HCT116 (cell line): ENCODE results near the gene KCNK13. TPM values are rescaled to one million over a fixed set of nuclear protein-coding genes. Genes with fewer than 3 reads are reported as not detected.

Source experiments
- ATAC-seq: fragments of 200-7000 bp; cut with Tn5 transposase; 2 replicates; pipeline ENCODE4 v1.9.1; 2020; ENCODE audit warnings: mild to moderate bottlenecking, moderate library complexity
- BruUV-seq: library from RNA; stranded (reverse); fragments of 400-500 nt; replicated peaks from 2 replicates; lab custom pipeline; 2021; lab: Mats Ljungman, UMichigan
- CTCF ChIA-PET: fragments of 300-600 bp; sonication (Branson Sonifier 250); formaldehyde crosslinking; loops from one replicate; lab custom pipeline; 2021; ENCODE audit warnings: antibody characterized with exemption; lab: Charles Lee
- POLR2A ChIA-PET: fragments of 300-600, 350-600 bp; sonication (Branson Sonifier 250); formaldehyde crosslinking; loops from one replicate; lab custom pipeline; 2021; ENCODE audit warnings: antibody characterized with exemption; lab: Charles Lee
- RAD21 ChIA-PET, 2 experiments: fragments of 300-600 bp; sonication (Branson Sonifier 250); formaldehyde crosslinking; loops; one replicate each; lab custom pipeline; 2023; ENCODE audit warnings: low total read pairs in 2 of 2; ENCODE audit not compliant: uncharacterized antibody in 2 of 2, unreplicated experiment in 2 of 2, low non-redundant PET in 1 of 2; lab: Charles Lee
- DNase-seq: peaks from one replicate; pipeline ENCODE4 v3.0.0-alpha.2; 2010; ENCODE audit warnings: low read depth, low spot score
- H2AFZ ChIP-seq: fragments of 200-600 bp; shearing (Covaris generic), sonication (generic); 2 replicates; pipeline ENCODE4 v1.6.1; 2017; ENCODE audit warnings: low read depth, mixed run types, mixed read lengths, antibody characterized with exemption, low read length; ENCODE audit not compliant: poor library complexity, severe bottlenecking
- H3K27ac ChIP-seq: 2 replicates; pipeline ENCODE4 v1.5.1; 2012; ENCODE audit warnings: low read depth, low read length
- H3K27me3 ChIP-seq: fragments of 200-600 bp; sonication (generic); 2 replicates; pipeline ENCODE4 v1.6.1; 2016; ENCODE audit warnings: mixed run types, low read length, mixed read lengths; ENCODE audit not compliant: insufficient read depth
- H3K36me3 ChIP-seq, 2 experiments: fragments of 200-500 bp in 1 of 2; fragments of 200-600 bp in 1 of 2; sonication (Bioruptor generic) in 1 of 2; sonication (generic) in 1 of 2; 2 replicates each; pipeline versions ENCODE4 v1.5.1 to v1.6.1; 2014 to 2016; ENCODE audit warnings: low read length in 2 of 2, inconsistent platforms in 1 of 2, mixed read lengths in 1 of 2, mixed run types in 1 of 2; ENCODE audit not compliant: insufficient read depth in 2 of 2, control insufficient read depth in 1 of 2
- H3K4me1 ChIP-seq, 2 experiments: fragments of 200-600 bp in 1 of 2; sonication (generic) in 1 of 2; 2 replicates each; pipeline versions ENCODE4 v1.5.1 to v1.6.1; 2012 to 2017; ENCODE audit warnings: low read length in 2 of 2, inconsistent platforms in 1 of 2, mild to moderate bottlenecking in 1 of 2, mixed read lengths in 1 of 2, mixed run types in 1 of 2, moderate library complexity in 1 of 2; ENCODE audit not compliant: insufficient read depth in 2 of 2, control insufficient read depth in 1 of 2
- H3K4me2 ChIP-seq: fragments of 200-600 bp; sonication (generic); 2 replicates; pipeline ENCODE4 v1.6.1; 2017; ENCODE audit warnings: mixed run types, low read length, mixed read lengths
- H3K4me3 ChIP-seq, 2 experiments: fragments of 200-600 bp in 1 of 2; sonication (generic) in 1 of 2; replicated peaks in 1 of 2; 2 replicates each; pipeline ENCODE4 v1.5.1; 2011 to 2016; ENCODE audit warnings: low read length in 2 of 2, control low read depth in 1 of 2, low read depth in 1 of 2, mild to moderate bottlenecking in 1 of 2, mixed read lengths in 1 of 2, mixed run types in 1 of 2
- H3K79me2 ChIP-seq: fragments of 200-600 bp; sonication (generic); 2 replicates; pipeline ENCODE4 v1.6.1; 2017; ENCODE audit warnings: mild to moderate bottlenecking, mixed run types, low read length, moderate library complexity, mixed read lengths; ENCODE audit not compliant: insufficient read depth
- H3K9ac ChIP-seq: fragments of 200-600 bp; sonication (generic); 2 replicates; pipeline ENCODE4 v1.6.1; 2016; ENCODE audit warnings: low read length, mixed read lengths
- H3K9me2 ChIP-seq: fragments of 200-600 bp; sonication (generic), shearing (Covaris generic); 2 replicates; pipeline ENCODE4 v1.6.1; 2017; ENCODE audit warnings: mixed run types, mild to moderate bottlenecking, moderate library complexity; ENCODE audit not compliant: insufficient read depth
- H3K9me3 ChIP-seq, 2 experiments: fragments of 200-500 bp in 1 of 2; fragments of 200-600 bp in 1 of 2; sonication (Bioruptor generic) in 1 of 2; sonication (generic) in 1 of 2; 2 replicates each; pipeline ENCODE4 v1.6.1; 2014 to 2017; ENCODE audit warnings: low read length in 2 of 2, mixed read lengths in 2 of 2, inconsistent platforms in 1 of 2, low read depth in 1 of 2, mild to moderate bottlenecking in 1 of 2, mixed run types in 1 of 2, moderate library complexity in 1 of 2; ENCODE audit not compliant: control insufficient read depth in 1 of 2, insufficient read depth in 1 of 2
- H4K20me1 ChIP-seq: fragments of 200-600 bp; sonication (generic), shearing (Covaris generic); 2 replicates; pipeline ENCODE4 v1.6.1; 2017; ENCODE audit warnings: mixed run types, mild to moderate bottlenecking, moderate library complexity; ENCODE audit not compliant: insufficient read depth
- CBX3 ChIP-seq: IDR thresholded peaks from 2 replicates; pipeline ENCODE4 v1.6.1; 2012; ENCODE audit warnings: low read depth
- EGR1 ChIP-seq: IDR thresholded peaks from 2 replicates; pipeline ENCODE4 v1.6.1; 2012; ENCODE audit warnings: low read depth
- SIN3A ChIP-seq: IDR thresholded peaks from 2 replicates; pipeline ENCODE4 v1.6.1; 2012; ENCODE audit warnings: low read depth
- SRF ChIP-seq: IDR thresholded peaks from 2 replicates; pipeline ENCODE4 v1.6.1; 2012; ENCODE audit warnings: low read depth
- ZFX ChIP-seq: fragments of 450-650 bp; IDR thresholded peaks from 2 replicates; pipeline ENCODE4 v1.6.1; 2017
- intact Hi-C: fragments of 100-400 bp; cut with micrococcal nuclease; formaldehyde crosslinking; loops from 2 replicates; pipeline ENCODE4 v1.10.0; 2022
- total RNA-seq: library from RNA; stranded (reverse); gene quantifications from one replicate; pipeline ENCODE4 v1.2.1, GENCODE V29; 2021; ENCODE audit not compliant: unreplicated experiment
- TF ChIP-seq, protein P1 (sequence below): IDR thresholded peaks from 2 replicates; pipeline ENCODE4 v1.6.1; 2012
- TF ChIP-seq, protein P2 (sequence below): IDR thresholded peaks from 2 replicates; pipeline ENCODE4 v1.6.1; 2011; ENCODE audit warnings: mild to moderate bottlenecking, low read length, moderate library complexity; ENCODE audit not compliant: insufficient replicate concordance; ENCODE audit errors: extremely low read depth
- TF ChIP-seq, protein P3 (sequence below): IDR thresholded peaks from 2 replicates; pipeline ENCODE4 v1.6.1; 2012

KCNK13 gene
- total RNA-seq, 1 experiment from 2014 or later, result 2.2 TPM

GRCh38 chr14:90154110-90154509, 92.3 kb downstream of the KCNK13 start:
- no peaks in the 10 kb centered on the region for H3K79me2 ChIP-seq
- no TSS peak for BruUV-seq
- H3K9ac ChIP-seq, result no peak overlapping the region
- H3K27ac ChIP-seq, result no peak overlapping the region
- H3K4me3 ChIP-seq, result no peak overlapping the region
- no peak overlapping the region for H2AFZ ChIP-seq
- ChIA-PET RAD21 (no interaction called here), CTCF (no interaction called here), POLR2A (no interaction called here)
- ATAC-seq, result peak; percentile 34; the same call in 1 of the 2 replicates
- no peaks in the 10 kb centered on the region for H3K4me1 ChIP-seq
- peaks cover 0 to 7% of the 10 kb centered on the region in 2 experiments; a peak in 1 of 4 replicates for H3K9me3 ChIP-seq
- no peak for DNase-seq
- H3K27me3 ChIP-seq, result no peaks in the 10 kb centered on the region
- H3K9me2 ChIP-seq, result no peaks in the 10 kb centered on the region
- TF ChIP-seq EGR1, result no peak
- TF ChIP-seq, protein P1, sequence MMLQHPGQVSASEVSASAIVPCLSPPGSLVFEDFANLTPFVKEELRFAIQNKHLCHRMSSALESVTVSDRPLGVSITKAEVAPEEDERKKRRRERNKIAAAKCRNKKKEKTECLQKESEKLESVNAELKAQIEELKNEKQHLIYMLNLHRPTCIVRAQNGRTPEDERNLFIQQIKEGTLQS, result no peak
- TF ChIP-seq, protein P2, sequence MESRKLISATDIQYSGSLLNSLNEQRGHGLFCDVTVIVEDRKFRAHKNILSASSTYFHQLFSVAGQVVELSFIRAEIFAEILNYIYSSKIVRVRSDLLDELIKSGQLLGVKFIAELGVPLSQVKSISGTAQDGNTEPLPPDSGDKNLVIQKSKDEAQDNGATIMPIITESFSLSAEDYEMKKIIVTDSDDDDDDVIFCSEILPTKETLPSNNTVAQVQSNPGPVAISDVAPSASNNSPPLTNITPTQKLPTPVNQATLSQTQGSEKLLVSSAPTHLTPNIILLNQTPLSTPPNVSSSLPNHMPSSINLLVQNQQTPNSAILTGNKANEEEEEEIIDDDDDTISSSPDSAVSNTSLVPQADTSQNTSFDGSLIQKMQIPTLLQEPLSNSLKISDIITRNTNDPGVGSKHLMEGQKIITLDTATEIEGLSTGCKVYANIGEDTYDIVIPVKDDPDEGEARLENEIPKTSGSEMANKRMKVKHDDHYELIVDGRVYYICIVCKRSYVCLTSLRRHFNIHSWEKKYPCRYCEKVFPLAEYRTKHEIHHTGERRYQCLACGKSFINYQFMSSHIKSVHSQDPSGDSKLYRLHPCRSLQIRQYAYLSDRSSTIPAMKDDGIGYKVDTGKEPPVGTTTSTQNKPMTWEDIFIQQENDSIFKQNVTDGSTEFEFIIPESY, result no peak
- intact Hi-C loops, result no loop called here
- H3K4me2 ChIP-seq, result no peak overlapping the region
- no peaks in the 10 kb centered on the region for H4K20me1 ChIP-seq
- no peaks in the 10 kb centered on the region for H3K36me3 ChIP-seq

GRCh38 chr14:90159146-90159545, 97.4 kb downstream of the KCNK13 start:
- H3K27ac ChIP-seq, result no peak overlapping the region
- TF ChIP-seq SIN3A (no peak), CBX3 (no peak), SRF (no peak), ZFX (no peak)
- TF ChIP-seq, protein P3, sequence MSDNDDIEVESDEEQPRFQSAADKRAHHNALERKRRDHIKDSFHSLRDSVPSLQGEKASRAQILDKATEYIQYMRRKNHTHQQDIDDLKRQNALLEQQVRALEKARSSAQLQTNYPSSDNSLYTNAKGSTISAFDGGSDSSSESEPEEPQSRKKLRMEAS, result no peak
- ATAC-seq (no peak), DNase-seq (no peak)
- no peak overlapping the region for H3K4me3 ChIP-seq
- CTCF ChIA-PET, result no interaction called here
- H3K9me2 ChIP-seq, result no peaks in the 10 kb centered on the region
- H3K9me3 ChIP-seq, result peaks cover 0 to 3% of the 10 kb centered on the region in 2 experiments; a peak in 1 of 4 replicates
- POLR2A ChIA-PET, result no interaction called here
- intact Hi-C loops, result no loop called here
- H3K27me3 ChIP-seq, result no peaks in the 10 kb centered on the region
- RAD21 ChIA-PET, result no interaction called here
- H3K9ac ChIP-seq, result no peak overlapping the region
- no peak overlapping the region for H2AFZ ChIP-seq
- H3K79me2 ChIP-seq, result no peaks in the 10 kb centered on the region
- no TSS peak for BruUV-seq
- no peaks in the 10 kb centered on the region for H3K4me1 ChIP-seq
- no peak overlapping the region for H3K4me2 ChIP-seq
- H3K36me3 ChIP-seq, result no peaks in the 10 kb centered on the region
- no peaks in the 10 kb centered on the region for H4K20me1 ChIP-seq
